HepG2 (cell line): ENCODE measurements around the gene NXT1. TPM values are rescaled to one million over a fixed set of nuclear protein-coding genes. Genes with fewer than 3 reads are reported as not detected.

Experiments
- ATAC-seq: fragments of 200-7000 bp; cut with Tn5 transposase; 3 replicates; pipeline ENCODE4 v1.9.1; 2020; ENCODE audit warnings: mild to moderate bottlenecking, moderate library complexity
- BruUV-seq: library from RNA; stranded (reverse); fragments of 400-500 nt; replicated peaks from 2 replicates; lab custom pipeline; 2021; lab: Mats Ljungman, UMichigan
- CTCF ChIA-PET: fragments of 300-600 bp; formaldehyde crosslinking; extraction: SDS; loops from one replicate; lab custom pipeline; 2021; ENCODE audit warnings: low total read pairs, inconsistent platforms, low intra/inter-chr PET ratio; lab: Yijun Ruan, JAX
- POLR2A ChIA-PET: fragments of 350-600 bp; sonication (Branson Sonifier 250); formaldehyde crosslinking; loops from one replicate; lab custom pipeline; 2020; ENCODE audit warnings: antibody characterized with exemption, inconsistent platforms; lab: Yijun Ruan, JAX
- DNase-seq: peaks from one replicate; pipeline ENCODE4 v3.0.0-alpha.2; 2015; ENCODE audit warnings: low spot score
- FAIRE-seq: peaks from 3 replicates; lab custom pipeline; 2011; peaks lifted over from hg19 to GRCh38; lab: Jason Lieb, UNC
- H2AFZ ChIP-seq: one replicate; pipeline ENCODE4 v1.6.1; 2011; ENCODE audit warnings: low read length, inconsistent platforms
- H3K27ac ChIP-seq: fragments of 300-600 bp; 3 replicates; pipeline ENCODE4 v1.8.0; 2011; ENCODE audit warnings: mixed run types, mild to moderate bottlenecking, mixed read lengths, low read length, inconsistent platforms; ENCODE audit not compliant: insufficient read depth; ENCODE audit errors: extremely low read length
- H3K27me3 ChIP-seq, 2 experiments: fragments of 200-600 bp in 1 of 2; 2 replicates in 1 of 2; 3 replicates in 1 of 2; pipeline versions ENCODE4 v1.6.0 to v1.8.0; 2011; ENCODE audit warnings: low read length in 2 of 2, mild to moderate bottlenecking in 2 of 2, moderate library complexity in 2 of 2, inconsistent platforms in 1 of 2; ENCODE audit not compliant: insufficient read depth in 2 of 2, control insufficient read depth in 1 of 2
- H3K36me3 ChIP-seq, 2 experiments: fragments of 200-600 bp in 1 of 2; replicated peaks in 1 of 2; 2 replicates in 1 of 2; 3 replicates in 1 of 2; pipeline versions ENCODE4 v1.5.1 to v1.8.0; 2011; ENCODE audit warnings: low read length in 2 of 2, inconsistent platforms in 1 of 2; ENCODE audit not compliant: insufficient read depth in 2 of 2, control insufficient read depth in 1 of 2
- H3K4me1 ChIP-seq: 2 replicates; pipeline ENCODE4 v1.5.1; 2012; ENCODE audit warnings: low read length, inconsistent platforms; ENCODE audit not compliant: insufficient read depth
- H3K4me2 ChIP-seq: 2 replicates; pipeline ENCODE4 v1.6.0; 2011; ENCODE audit warnings: low read depth, low read length, inconsistent platforms
- H3K4me3 ChIP-seq, 3 experiments: fragments of 200-600 bp in 1 of 3; sonication (generic), shearing (Covaris generic) in 1 of 3; replicated peaks in 1 of 3; 2 replicates each; pipeline ENCODE4 v1.5.1; 2011 to 2016; ENCODE audit warnings: low read length in 3 of 3, inconsistent platforms in 2 of 3, low read depth in 2 of 3, mild to moderate bottlenecking in 2 of 3, control low read depth in 1 of 3, mixed read lengths in 1 of 3; ENCODE audit not compliant: insufficient read depth in 1 of 3
- H3K79me2 ChIP-seq: one replicate; pipeline ENCODE4 v1.6.1; 2011; ENCODE audit warnings: low read length, inconsistent platforms; ENCODE audit not compliant: insufficient read depth
- H3K9ac ChIP-seq: 2 replicates; pipeline ENCODE4 v1.6.0; 2011; ENCODE audit warnings: mild to moderate bottlenecking, low read depth, low read length, inconsistent platforms; ENCODE audit not compliant: insufficient read depth
- H3K9me3 ChIP-seq: 2 replicates; pipeline ENCODE4 v1.5.1; 2012; ENCODE audit warnings: mild to moderate bottlenecking, low read length
- H4K20me1 ChIP-seq: 2 replicates; pipeline ENCODE4 v1.6.0; 2011; ENCODE audit warnings: inconsistent platforms, mild to moderate bottlenecking, low read length, moderate library complexity; ENCODE audit not compliant: insufficient read depth
- BHLHE40 ChIP-seq: IDR thresholded peaks from 2 replicates; pipeline ENCODE4 v1.6.1; 2011; ENCODE audit warnings: low read length, improper control_type of control experiment
- GFI1 ChIP-seq: sonication (generic); formaldehyde crosslinking; IDR thresholded peaks from 2 replicates; pipeline ENCODE4 v1.5.0; 2020; ENCODE audit warnings: missing genetic modification reagents, mild to moderate bottlenecking, borderline replicate concordance
- HOXA3 ChIP-seq: sonication (generic); formaldehyde crosslinking; IDR thresholded peaks from 2 replicates; pipeline ENCODE4 v1.5.0; 2020; ENCODE audit warnings: missing genetic modification reagents
- HOXA5 ChIP-seq: sonication (generic); formaldehyde crosslinking; IDR thresholded peaks from 2 replicates; pipeline ENCODE4 v1.4.0; 2020; ENCODE audit warnings: missing genetic modification reagents
- NR2F2 ChIP-seq: IDR thresholded peaks from 2 replicates; pipeline ENCODE4 v1.6.1; 2012; ENCODE audit warnings: low read depth, inconsistent platforms, borderline replicate concordance
- PAXIP1 ChIP-seq: sonication (generic); formaldehyde crosslinking; conservative IDR thresholded peaks from 2 replicates; pipeline ENCODE4 v1.4.0; 2020; ENCODE audit warnings: mild to moderate bottlenecking, missing genetic modification reagents, moderate library complexity
- PCBP2 ChIP-seq: fragments of 200-400 bp; formaldehyde crosslinking; optimal IDR thresholded peaks from 2 replicates; pipeline ENCODE3; 2018; ENCODE audit warnings: low read length, low read depth; ENCODE audit not compliant: poor library complexity, severe bottlenecking
- TBX2 ChIP-seq: sonication (generic); formaldehyde crosslinking; IDR thresholded peaks from 2 replicates; pipeline ENCODE4 v1.5.0; 2020; ENCODE audit warnings: missing genetic modification reagents, mild to moderate bottlenecking, borderline replicate concordance
- ZFP62 ChIP-seq: sonication (generic); formaldehyde crosslinking; IDR thresholded peaks from 2 replicates; pipeline ENCODE4 v1.4.0; 2020; ENCODE audit warnings: missing genetic modification reagents
- ZFX ChIP-seq: sonication (generic); formaldehyde crosslinking; IDR thresholded peaks from 2 replicates; pipeline ENCODE4 v1.4.0; 2020; ENCODE audit warnings: mild to moderate bottlenecking, low read depth, missing genetic modification reagents, moderate library complexity
- ZFY ChIP-seq: sonication (generic); formaldehyde crosslinking; IDR thresholded peaks from 2 replicates; pipeline ENCODE4 v1.4.0; 2020; ENCODE audit warnings: missing genetic modification reagents
- ZKSCAN8 ChIP-seq: IDR thresholded peaks from 2 replicates; pipeline ENCODE4 v1.6.1; 2016; ENCODE audit warnings: borderline replicate concordance, missing genetic modification reagents, missing compliant biosample characterization
- ZNF17 ChIP-seq: sonication (generic); formaldehyde crosslinking; IDR thresholded peaks from 2 replicates; pipeline ENCODE4 v1.5.0; 2020; ENCODE audit warnings: mild to moderate bottlenecking, missing genetic modification reagents
- ZNF383 ChIP-seq: sonication (generic); formaldehyde crosslinking; IDR thresholded peaks from 2 replicates; pipeline ENCODE4 v1.4.0; 2020; ENCODE audit warnings: missing genetic modification reagents, mild to moderate bottlenecking, borderline replicate concordance
- ZNF839 ChIP-seq: sonication (generic); formaldehyde crosslinking; IDR thresholded peaks from 2 replicates; pipeline ENCODE4 v1.4.0; 2020; ENCODE audit warnings: missing genetic modification reagents, mild to moderate bottlenecking, borderline replicate concordance
- WGBS: methylation state at CpG from one replicate; pipeline ENCODE4 v1.1.6; 2017; ENCODE audit warnings: low lambda C conversion rate; 5-methylcytosine and 5-hydroxymethylcytosine counted together
- in situ Hi-C: cut with HindIII; loops from 2 replicates; pipeline ENCODE4 v1.10.0; 2017; ENCODE audit warnings: low pct_unique_long_range_greater_than_20kb; ENCODE audit not compliant: extremely low pct_ligation_motif_present
- intact Hi-C: fragments of 100-400 bp; cut with micrococcal nuclease; formaldehyde crosslinking; loops from one replicate; pipeline ENCODE4 v1.10.0; 2022; ENCODE audit not compliant: unreplicated experiment
- polyA plus RNA-seq, 8 experiments: library from polyadenylated mRNA; depleted of rRNA in 3 of 8; stranded (reverse) in 7 of 8; unstranded in 1 of 8; fragments of >200 nt; fragmentation: Illumina TruSeq in 4 of 8; extraction: Trizol in 4 of 8; gene quantifications; 2 replicates each; pipeline versions ENCODE4 v1.2.1 to v1.2.3, GENCODE V29; 2011 to 2016; ENCODE audit warnings: low read depth in 4 of 8, missing spikeins in 1 of 8, mixed read lengths in 1 of 8; ENCODE audit not compliant: insufficient read depth in 1 of 8
- total RNA-seq, 5 experiments: library from RNA; depleted of rRNA; stranded (reverse); fragments of >200 nt; fragmentation: Illumina TruSeq; extraction: Trizol; gene quantifications; 2 replicates each; pipeline ENCODE4 v1.2.3, GENCODE V29; 2016; ENCODE audit warnings: low read depth in 1 of 5

Gene NXT1
- total and polyA plus RNA-seq, 2 of the 13 experiments (the other 11 are each of a cell fraction or from before 2014, with no cell fraction given): 35.6 to 65.9 TPM

- H3K36me3 ChIP-seq: peaks cover 35 to 78% of the 10 kb centered on the region in 2 experiments
- H3K27ac ChIP-seq: no peak overlapping the region
- DNase-seq (no peak), ATAC-seq (no peak), FAIRE-seq (no peak)
- ChIA-PET CTCF (no interaction called here), POLR2A (no interaction called here)
- no peaks in the 10 kb centered on the region for H3K9me3 ChIP-seq
- H3K79me2 ChIP-seq: peaks cover 17% of the 10 kb centered on the region
- in situ Hi-C loops (no loop called here), intact Hi-C loops (no loop called here)
- no peak overlapping the region for H2AFZ ChIP-seq
- H3K9ac ChIP-seq: no peak overlapping the region
- 93% methylated on average over 4 of the region's 4 CpGs for WGBS
- TF ChIP-seq ZFX (CRISPR knock-in tag): no peak
- TF ChIP-seq ZNF839 (CRISPR knock-in tag): no peak
- peaks cover 22% of the 10 kb centered on the region for H3K4me1 ChIP-seq
- 0 out of 2 replicates have a peak, but pooled peaks cover 3% of the 10 kb centered on the region for H4K20me1 ChIP-seq
- no peak overlapping the region for H3K4me2 ChIP-seq
- no peaks in the 10 kb centered on the region for H3K27me3 ChIP-seq
- no TSS peak for BruUV-seq
- no peak overlapping the region for H3K4me3 ChIP-seq
Observed at GRCh38 chr20:23371496-23371895, 20.9 kb downstream of the NXT1 start.

- peaks cover 39 to 84% of the 10 kb centered on the region in 2 experiments for H3K36me3 ChIP-seq
- CTCF ChIA-PET: no interaction called here
- TF ChIP-seq ZNF383 (CRISPR knock-in tag): no peak
- TF ChIP-seq NR2F2: no peak
- TF ChIP-seq HOXA5 (CRISPR knock-in tag): no peak
- no peak for TF ChIP-seq ZNF17
- TF ChIP-seq ZKSCAN8 (CRISPR knock-in tag): no peak
- no peak for TF ChIP-seq GFI1 (CRISPR knock-in tag)
- TF ChIP-seq HOXA3 (CRISPR knock-in tag): no peak
- TF ChIP-seq ZFP62 (CRISPR knock-in tag): no peak
- no peak for TF ChIP-seq PAXIP1
- no peak for TF ChIP-seq PCBP2
- TF ChIP-seq ZFY (CRISPR knock-in tag): no peak
- TF ChIP-seq TBX2 (CRISPR knock-in tag): no peak
- no peak for TF ChIP-seq BHLHE40
Observed at GRCh38 chr20:23374441-23374840, 23.9 kb downstream of the NXT1 start.

More at GRCh38 chr20:23374441-23374840, 23.9 kb downstream of the NXT1 start:
- H3K4me3 ChIP-seq: no peak overlapping the region
- POLR2A ChIA-PET: interaction anchor here (1.0 to 1.3 kb wide), 2 partner anchors 25 to 212 kb away, joined by 3 read pairs; no protein-coding TSS in a partner anchor
- FAIRE-seq: no peak
- H2AFZ ChIP-seq: no peak overlapping the region
- ATAC-seq: no peak
- no peaks in the 10 kb centered on the region for H3K9me3 ChIP-seq
- H3K27me3 ChIP-seq: no peaks in the 10 kb centered on the region
- no peak overlapping the region for H3K9ac ChIP-seq
- H4K20me1 ChIP-seq: no peaks in the 10 kb centered on the region
- no TSS peak for BruUV-seq
- in situ Hi-C loops (no loop called here), intact Hi-C loops (no loop called here)
- no peak overlapping the region for H3K4me2 ChIP-seq
- H3K4me1 ChIP-seq: no peaks in the 10 kb centered on the region
- H3K79me2 ChIP-seq: no peaks in the 10 kb centered on the region
- DNase-seq: no peak
- 87% methylated on average over 5 of the region's 5 CpGs for WGBS
- no peak overlapping the region for H3K27ac ChIP-seq
